Stimulated activated CD8-positive, alpha-beta memory T cell treated with anti-CD3 and anti-CD28 coated beads, Interleukin-4, amount 100 ng/mL, for 1 hour (primary cell): ENCODE measurements around the gene HSPG2.

Experiments
- DNase-seq, 2 donors: peaks; one replicate each; pipeline ENCODE4 v3.0.0-alpha.2; 2020; ENCODE audit warnings: low read depth in 2 of 2, low spot score in 1 of 2

The HSPG2 gene

DNA sequence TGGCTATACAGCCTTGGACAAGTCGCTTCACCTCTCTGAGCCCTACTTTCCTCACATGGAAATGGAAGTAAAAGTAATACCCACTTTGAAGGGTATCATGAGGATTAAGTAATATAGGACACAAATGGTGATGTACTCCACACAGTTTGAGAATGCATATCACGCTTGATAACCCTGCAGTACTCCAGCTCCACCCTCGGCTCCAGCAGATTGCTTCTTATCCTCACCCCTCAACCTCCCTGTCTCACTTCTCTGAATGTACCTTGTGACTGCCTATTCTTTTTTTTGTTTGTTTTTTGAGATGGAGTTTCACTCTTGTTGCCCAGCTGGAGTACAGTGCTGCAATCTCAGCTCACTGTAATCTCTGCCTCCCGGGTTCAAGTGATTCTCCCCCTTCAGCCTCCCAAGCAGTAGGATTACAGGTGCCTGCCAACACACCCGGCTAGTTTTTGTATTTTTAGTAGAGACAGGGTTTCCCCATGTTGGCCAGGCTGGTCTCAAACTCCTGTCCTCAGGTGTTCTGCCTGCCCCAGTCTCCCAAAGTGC is 69.6 kb downstream of the HSPG2 start:
- DNase-seq: no peak

- no peak for DNase-seq
These were observed 70.4 kb downstream of the HSPG2 start for GRCh38 chr1:21866707-21867043.

DNA sequence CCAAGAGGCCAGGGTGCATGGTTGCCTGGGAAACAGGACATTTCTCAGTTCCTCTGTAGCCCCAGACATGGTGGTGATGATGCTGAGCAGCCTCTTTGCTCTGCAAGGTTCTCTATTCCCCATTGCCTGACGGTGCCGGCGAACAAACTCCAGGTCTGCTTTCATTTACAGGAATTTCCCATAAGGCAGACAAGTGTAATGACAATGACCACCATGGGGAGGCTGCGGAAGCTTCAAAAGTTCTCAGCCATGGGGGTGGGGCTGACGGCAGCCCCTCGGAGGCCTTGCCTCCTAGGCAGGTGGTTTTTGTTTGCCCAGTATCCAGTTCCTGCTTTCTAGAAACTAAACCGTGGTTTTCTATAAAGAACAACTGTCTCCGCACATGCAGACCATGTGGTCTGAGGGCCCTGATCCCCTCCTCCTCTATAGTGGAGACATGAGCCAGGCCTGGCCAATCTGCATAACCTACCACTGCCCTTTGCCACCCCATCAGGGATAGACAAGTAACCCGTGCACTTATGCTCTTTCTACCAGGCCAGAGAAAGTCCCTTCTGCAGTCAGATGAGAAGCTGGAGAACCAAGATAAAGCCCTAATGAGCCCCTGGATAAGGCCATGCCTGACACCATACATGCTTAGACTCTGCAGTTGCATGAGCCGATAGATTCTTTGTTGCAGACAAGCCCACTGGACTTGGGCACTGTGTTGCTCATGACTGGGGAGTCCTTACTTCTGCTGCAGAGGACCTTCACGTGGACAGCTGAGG is 71.0 kb downstream of the HSPG2 start:
- no peak for DNase-seq

DNA sequence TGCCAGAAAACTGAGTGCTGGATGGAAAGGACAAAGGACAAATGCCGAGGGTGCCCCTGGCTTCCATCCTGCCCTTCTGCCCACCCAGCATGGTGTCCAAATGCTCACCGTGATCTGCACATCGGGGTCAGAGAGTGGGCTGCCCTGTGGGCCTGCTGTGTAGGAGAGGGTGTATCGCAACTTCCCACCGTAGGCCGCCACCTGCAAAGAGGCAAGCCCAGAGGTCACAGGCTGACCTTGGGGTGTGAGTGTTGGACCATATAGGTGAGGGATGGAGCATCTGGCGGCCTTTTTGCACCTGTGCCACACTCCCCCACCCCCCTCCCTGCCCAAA is 71.5 kb downstream of the HSPG2 start:
- DNase-seq: no peak

- DNase-seq: no peak
These were observed 72.4 kb downstream of the HSPG2 start for GRCh38 chr1:21864730-21865129.

DNA sequence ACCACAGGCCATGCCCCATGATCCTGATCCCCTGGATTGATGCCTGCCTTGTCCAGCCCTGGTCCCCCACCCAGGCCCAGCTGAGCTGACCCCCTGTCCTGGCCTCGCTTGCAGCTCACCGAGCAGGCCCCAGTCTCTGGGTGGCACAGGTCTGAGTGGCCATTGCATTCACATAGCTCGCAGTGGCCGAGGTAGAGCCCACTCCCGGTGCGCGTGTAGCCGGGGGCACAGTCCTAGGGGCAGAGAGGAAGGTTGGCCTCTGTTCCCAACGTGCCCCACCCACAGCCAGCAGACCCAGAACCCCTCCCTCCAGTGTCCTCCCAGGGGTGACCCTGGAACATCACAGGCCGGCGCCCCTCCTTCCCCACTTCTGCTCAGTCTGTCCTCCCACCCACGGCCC is 73.1 kb downstream of the HSPG2 start:
- no peak for DNase-seq

- DNase-seq: no peak
These were observed 75.3 kb downstream of the HSPG2 start for GRCh38 chr1:21861602-21862429.

GRCh38 chr1:21860971-21861370 is 76.1 kb downstream of the HSPG2 start:
- DNase-seq: no peak

DNA sequence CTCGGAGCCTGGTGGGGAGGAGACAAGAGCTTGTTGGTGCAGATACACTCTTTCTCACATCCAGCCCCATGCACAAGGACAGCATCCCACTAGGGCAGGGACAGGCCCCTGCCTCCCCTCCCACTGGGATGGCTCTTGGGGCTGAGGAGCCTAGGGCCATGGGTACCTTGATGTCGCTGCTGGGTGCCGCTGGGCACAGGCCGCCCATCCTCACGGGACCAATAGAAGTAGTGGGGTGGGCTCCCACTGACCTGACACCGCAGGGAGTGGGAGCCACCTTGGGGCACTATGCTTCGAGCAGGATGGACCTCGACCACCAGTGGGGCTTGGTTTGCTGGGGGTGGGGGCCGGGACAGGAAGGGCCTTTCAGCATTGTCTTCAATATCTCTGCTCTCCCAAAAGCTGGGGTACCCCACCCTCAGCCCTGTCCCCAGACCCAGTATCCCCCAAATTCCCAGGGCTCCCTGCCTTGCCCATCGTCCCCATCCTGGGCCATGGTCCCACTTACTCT is 77.4 kb downstream of the HSPG2 start:
- no peak for DNase-seq

DNA sequence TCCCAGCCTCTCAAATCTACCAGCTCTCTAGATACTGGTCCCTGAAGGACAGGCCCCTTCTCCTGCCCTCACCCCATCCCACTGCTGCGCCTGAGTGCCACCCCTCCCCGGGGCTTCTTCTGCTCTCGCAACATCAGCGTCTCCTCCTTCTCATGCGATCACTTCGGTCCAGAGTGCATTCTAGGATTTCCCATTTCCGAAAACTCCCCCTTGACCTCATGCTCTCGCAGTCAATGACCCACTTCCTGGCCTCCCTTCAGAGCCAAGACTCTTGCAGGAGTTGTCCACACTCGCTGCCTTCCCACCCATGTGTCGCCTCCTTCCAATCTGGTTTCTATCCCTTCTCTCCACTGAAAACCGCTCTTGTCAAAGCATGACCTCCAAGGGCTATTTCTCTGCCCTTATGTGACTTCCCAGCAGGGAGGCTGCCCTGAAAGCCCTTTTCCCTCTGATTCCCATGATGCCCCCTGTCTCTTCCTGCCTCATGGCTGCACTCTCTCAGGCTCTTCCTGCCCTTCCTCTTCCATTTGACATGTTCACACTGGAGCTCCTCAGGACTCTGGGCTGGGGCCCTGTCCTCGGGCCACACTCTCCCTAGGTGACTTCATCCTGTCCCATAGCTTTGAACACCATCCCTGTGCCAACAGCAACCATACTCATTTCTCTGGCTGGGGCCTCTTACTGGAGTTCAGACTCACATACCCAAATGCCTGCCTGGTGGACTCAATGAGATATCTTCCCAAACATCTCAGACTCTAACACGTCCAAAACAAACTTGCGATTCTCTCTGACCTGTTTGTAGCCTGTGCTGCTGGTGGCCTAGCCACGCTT is 79.1 kb downstream of the HSPG2 start:
- no peak for DNase-seq

DNA sequence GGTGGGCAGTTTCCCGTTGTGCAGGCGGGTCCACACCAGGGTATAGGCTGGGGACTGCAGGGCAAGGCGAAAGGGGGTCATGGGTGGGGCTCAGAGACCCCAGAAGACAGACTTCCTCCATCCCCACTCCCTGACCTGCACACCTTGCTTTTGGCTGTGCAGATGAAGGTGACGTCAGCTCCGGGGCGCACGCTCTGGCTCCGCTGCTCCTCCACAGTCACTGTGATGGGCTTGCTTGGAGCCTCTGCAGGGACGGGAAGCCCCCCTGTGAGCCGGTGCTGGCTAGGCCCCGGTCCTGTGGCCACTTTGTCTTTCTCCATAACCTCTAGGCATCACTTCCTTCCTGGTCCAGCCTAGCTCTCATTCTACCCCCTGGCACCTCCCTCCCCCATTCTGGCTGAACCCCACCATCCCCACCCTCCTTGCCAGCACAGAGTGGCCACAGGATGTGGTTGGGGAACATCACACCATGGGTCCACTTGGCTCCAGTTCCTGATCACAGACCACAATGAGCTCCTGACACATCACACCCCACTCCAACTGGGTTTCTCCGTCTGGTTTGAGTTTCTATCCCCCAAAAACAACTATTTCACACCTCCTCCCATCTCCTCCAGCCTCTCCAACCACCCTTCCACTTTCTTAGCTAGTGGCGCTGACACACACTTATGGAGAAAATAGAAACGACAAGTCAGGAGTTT is 79.8 kb downstream of the HSPG2 start:
- DNase-seq: no peak

DNA sequence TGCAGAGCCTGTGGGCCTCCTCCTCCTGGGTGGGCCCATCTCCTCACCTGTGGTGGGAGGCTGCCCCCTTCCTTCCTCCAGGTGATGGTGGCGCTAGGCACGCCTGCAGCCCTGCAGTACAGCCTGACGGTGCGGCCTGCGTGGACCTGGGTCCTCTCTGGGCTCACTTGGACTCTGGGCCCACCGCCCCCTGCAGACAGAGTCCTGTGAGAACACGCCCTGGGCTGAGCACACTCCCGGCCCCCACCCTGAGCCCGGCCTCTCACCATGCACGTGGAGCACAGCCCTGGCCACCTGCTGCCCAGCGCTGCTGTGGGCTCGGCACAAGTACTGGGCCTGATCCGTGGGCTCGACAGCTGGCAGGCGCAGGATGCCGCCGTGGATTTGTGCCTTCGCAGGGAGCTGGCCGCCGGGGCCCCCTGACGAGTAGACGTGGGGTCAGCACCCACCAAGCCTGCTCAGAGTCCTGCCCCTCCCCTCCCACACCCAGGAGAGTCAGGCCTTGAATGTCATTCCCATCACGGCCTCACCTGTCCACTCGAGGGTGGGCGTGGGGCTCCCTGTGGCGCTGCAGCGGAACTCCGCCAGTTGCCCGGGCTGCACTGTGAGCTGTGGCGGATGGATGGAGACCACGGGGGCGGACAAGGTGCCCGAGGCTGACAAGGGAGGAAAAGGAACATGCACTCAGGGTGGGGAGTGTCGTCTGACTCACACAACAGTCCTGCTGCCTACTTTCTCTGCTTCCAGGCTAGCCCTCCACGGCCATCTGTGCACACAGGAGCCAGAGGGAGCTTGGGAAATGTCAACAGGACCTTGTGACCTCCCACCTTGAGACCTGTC is 81.6 kb downstream of the HSPG2 start:
- no peak for DNase-seq

- DNase-seq: no peak
These were observed 82.4 kb downstream of the HSPG2 start for GRCh38 chr1:21854751-21855131.

GRCh38 chr1:21854090-21854750 is 82.9 kb downstream of the HSPG2 start:
- DNase-seq: no peak

- no peak for DNase-seq
These were observed 84.0 kb downstream of the HSPG2 start for GRCh38 chr1:21853131-21853427.

GRCh38 chr1:21852282-21853130 is 84.6 kb downstream of the HSPG2 start:
- DNase-seq: no peak

- no peak for DNase-seq
These were observed 85.5 kb downstream of the HSPG2 start for GRCh38 chr1:21851430-21852250.
